ENCODE measurements around the gene FNDC8. TPM values are rescaled to one million over a fixed set of nuclear protein-coding genes. Genes with fewer than 3 reads are reported as not detected.
"Not testable (repeated sequence)": the region's sequence is repeated elsewhere in the genome, so short reads cannot be mapped to it uniquely, and the experiment has no call there.

Gene FNDC8
- total RNA-seq, 4 donors from 2014 or later, result not detected

DNA sequence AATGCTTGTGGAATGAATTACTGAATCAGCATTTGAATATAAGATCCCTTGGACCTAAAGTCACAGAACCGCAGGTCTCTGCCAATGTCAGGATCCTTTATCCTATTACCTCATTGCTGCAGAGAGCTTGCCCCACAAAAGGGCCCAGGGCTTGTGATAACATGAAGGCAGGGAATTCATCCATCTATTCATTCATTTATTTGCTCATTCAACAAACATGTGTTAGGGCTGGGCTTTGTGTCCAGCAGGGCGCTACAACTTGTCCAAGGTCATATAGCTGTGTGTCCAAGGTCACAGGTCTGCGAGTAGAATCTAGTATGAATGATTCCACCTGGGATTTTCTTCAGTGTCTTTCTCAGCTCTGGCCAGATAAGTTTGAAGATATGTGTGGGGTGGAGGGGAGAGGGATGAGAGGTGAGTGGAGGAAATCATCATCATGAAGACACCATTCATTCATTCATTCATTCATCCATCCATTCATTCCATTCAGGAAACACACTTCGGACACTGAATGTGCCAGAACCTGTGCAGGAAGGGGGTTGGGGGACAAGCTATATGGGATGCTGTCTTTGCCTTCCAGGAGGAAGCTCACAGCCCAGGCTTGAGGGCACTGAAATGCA lies 24.9 kb downstream of the FNDC8 start:
- Histone ChIP-seq H3K27me3 (no peaks in the 10 kb centered on the region), H3K36me3 (no peaks in the 10 kb centered on the region), H3K4me1 (peaks cover 0 to 8% (median under 1%) of the 10 kb centered on the region in 4 donors), H3K27ac (no peak overlapping the region), H3K4me3 (no peak overlapping the region), H3K9me3 (no peaks in the 10 kb centered on the region)
- 48 to 67% methylated on average over 4 of the region's 4 CpGs for WGBS, 2 donors
- TF ChIP-seq POLR2A (IDR thresholded peaks at IDR 0.05) (no peak), EP300 (IDR thresholded peaks at IDR 0.05) (no peak)
- TF ChIP-seq, protein P1, sequence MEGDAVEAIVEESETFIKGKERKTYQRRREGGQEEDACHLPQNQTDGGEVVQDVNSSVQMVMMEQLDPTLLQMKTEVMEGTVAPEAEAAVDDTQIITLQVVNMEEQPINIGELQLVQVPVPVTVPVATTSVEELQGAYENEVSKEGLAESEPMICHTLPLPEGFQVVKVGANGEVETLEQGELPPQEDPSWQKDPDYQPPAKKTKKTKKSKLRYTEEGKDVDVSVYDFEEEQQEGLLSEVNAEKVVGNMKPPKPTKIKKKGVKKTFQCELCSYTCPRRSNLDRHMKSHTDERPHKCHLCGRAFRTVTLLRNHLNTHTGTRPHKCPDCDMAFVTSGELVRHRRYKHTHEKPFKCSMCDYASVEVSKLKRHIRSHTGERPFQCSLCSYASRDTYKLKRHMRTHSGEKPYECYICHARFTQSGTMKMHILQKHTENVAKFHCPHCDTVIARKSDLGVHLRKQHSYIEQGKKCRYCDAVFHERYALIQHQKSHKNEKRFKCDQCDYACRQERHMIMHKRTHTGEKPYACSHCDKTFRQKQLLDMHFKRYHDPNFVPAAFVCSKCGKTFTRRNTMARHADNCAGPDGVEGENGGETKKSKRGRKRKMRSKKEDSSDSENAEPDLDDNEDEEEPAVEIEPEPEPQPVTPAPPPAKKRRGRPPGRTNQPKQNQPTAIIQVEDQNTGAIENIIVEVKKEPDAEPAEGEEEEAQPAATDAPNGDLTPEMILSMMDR (IDR thresholded peaks at IDR 0.05), result no peak
- no peak for DNase-seq (ENCODE audit: low spot score in 2 of 2)

DNA sequence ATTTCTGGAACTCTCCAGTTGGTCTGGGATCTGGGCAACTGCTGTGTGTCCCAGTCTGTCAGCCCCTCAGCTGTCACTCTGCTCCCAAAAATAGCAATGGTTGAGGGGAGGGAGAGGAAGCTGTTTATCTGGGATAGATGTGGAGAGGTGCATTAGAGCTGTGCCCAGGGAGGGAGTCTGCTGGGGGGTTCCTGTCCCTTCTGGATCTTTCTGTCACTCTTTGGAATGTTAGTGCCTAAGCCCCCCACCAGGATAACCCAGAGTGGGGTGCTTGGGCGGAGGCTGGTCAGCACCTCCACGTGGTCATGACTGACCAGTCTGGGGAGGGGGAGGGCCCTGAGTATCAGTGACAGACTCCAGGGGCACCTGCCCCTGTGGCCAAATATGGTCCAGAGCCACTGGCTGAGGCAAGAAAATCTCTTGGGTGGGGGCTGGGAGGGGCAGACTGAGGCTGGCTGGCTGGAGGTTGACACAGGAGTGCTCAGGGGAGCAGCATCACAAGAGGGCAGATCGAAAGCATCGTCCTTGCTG lies 26.0 kb downstream of the FNDC8 start, which contains the start of gene UNC45B:
Gene UNC45B (plus strand): TSS at position 443 of the 531 bp plus-strand sequence. CDS start 447 bp downstream, outside the sequence.
- WGBS, 2 donors, result 60 to 80% methylated on average over 4 of the region's 4 CpGs

DNA sequence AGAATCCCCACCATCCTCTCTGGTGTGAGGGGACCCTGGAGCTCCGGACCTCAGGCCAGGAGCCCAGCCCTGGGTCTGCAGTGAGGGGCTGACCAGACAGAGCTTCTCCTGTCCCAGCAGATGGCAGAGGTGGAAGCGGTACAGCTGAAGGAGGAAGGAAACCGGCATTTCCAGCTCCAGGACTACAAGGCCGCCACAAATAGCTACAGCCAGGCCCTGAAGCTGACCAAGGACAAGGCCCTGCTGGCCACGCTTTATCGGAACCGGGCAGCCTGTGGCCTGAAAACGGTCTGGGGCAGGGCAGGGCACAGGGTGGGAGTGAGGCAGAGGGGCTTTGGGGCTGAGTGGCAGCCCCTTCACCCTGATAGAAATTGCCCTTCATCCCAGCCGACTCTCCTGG lies 26.7 kb downstream of the FNDC8 start:
- TF ChIP-seq, protein P1 (IDR thresholded peaks at IDR 0.05), result no peak
- TF ChIP-seq EP300 (IDR thresholded peaks at IDR 0.05) (no peak), POLR2A (IDR thresholded peaks at IDR 0.05) (no peak)
- Histone ChIP-seq H3K4me1 (no peaks in the 10 kb centered on the region), H3K27ac (no peak overlapping the region), H3K27me3 (no peaks in the 10 kb centered on the region), H3K36me3 (no peaks in the 10 kb centered on the region), H3K4me3 (no peak overlapping the region), H3K9me3 (no peaks in the 10 kb centered on the region)
- WGBS, 2 donors, result 56 to 73% methylated on average over 5 to 8 of the region's 9 CpGs
- no peak for DNase-seq (ENCODE audit: low spot score in 2 of 2)

More for the DNA sequence above, 26.0 kb downstream of the FNDC8 start, which contains the start of gene UNC45B:
- no peak for DNase-seq (ENCODE audit: low spot score in 2 of 2)
- no peak within 1 kb of the TSS for H3K4me3 ChIP-seq
- TF ChIP-seq, protein P1 (IDR thresholded peaks at IDR 0.05), result no peak
- no peak for TF ChIP-seq POLR2A (IDR thresholded peaks at IDR 0.05)
- TF ChIP-seq EP300 (IDR thresholded peaks at IDR 0.05), result no peak
- peaks cover 0 to 2% (median 0%) of the 10 kb centered on the region in 4 donors for H3K4me1 ChIP-seq
- H3K9me3 ChIP-seq, result no peaks in the 10 kb centered on the region
- no peak within 1 kb of the TSS for H3K27ac ChIP-seq
- no peaks in the 10 kb centered on the region for H3K27me3 ChIP-seq
- H3K36me3 ChIP-seq, result no peaks in the 10 kb centered on the region

DNA sequence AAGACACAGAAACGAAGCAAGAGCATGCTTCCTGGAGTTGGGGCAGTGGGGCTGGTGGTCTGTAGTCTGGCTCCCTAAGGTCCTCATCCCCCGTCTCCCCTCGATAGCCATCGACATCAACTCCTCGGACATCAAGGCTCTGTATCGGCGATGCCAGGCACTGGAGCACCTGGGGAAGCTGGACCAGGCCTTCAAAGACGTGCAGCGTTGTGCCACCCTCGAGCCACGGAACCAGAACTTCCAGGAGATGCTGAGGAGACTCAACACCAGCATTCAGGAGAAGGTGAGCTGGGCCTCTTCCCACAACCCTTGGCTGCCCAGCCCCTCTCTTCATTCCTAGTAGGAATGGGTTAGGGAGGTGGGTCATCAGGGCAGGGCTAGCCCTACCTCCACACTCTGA lies 28.5 kb downstream of the FNDC8 start:
- TF ChIP-seq, protein P1 (IDR thresholded peaks at IDR 0.05), result no peak
- TF ChIP-seq EP300 (IDR thresholded peaks at IDR 0.05) (no peak), POLR2A (IDR thresholded peaks at IDR 0.05) (no peak)
- Histone ChIP-seq H3K27ac (no peak overlapping the region), H3K4me3 (no peak overlapping the region), H3K27me3 (no peaks in the 10 kb centered on the region), H3K9me3 (no peaks in the 10 kb centered on the region), H3K36me3 (no peaks in the 10 kb centered on the region), H3K4me1 (no peaks in the 10 kb centered on the region)
- DNase-seq (ENCODE audit: low spot score in 2 of 2), result no peak
- WGBS, 2 donors, result 89 to 91% methylated on average over 11 of the region's 11 CpGs

DNA sequence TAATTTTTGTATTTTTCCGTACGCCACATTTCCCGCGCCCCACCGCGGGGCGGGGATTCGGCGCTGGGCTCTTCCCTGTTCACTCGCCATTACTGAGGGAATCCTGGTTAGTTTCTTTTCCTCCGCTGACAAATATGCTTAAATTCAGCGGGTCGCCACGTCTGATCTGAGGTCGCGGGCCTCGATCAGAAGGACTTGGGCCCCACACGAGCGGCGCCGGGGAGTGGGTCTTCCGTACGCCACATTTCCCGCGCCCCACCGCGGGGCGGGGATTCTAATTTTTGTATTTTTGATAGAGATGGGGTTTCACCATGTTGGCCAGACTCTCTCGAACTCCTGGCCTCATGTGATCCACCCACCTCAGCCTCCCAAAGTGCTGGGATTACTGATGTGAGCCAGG lies 29.7 kb downstream of the FNDC8 start:
- H3K27ac ChIP-seq; DNase-seq (ENCODE audit: low spot score in 2 of 2); H3K4me1 ChIP-seq; H3K4me3 ChIP-seq; H3K27me3 ChIP-seq; H3K9me3 ChIP-seq; H3K36me3 ChIP-seq: not testable (repeated sequence)
- 90 to 92% methylated on average over 29 of the region's 29 CpGs for WGBS, 2 donors

Data from tibial nerve (tissue), 4 donors.